HEK293 (cell line): Measurements from ENCODE around the gene ARHGEF39.

Experiments used
- CTCF ChIA-PET: fragments of 350-600 bp; formaldehyde crosslinking; extraction: SDS; loops from one replicate; lab custom pipeline; 2021; ENCODE audit warnings: antibody characterized with exemption; lab: Yijun Ruan, JAX
- POLR2A ChIA-PET: fragments of 300-600 bp; formaldehyde crosslinking; extraction: SDS; loops from one replicate; lab custom pipeline; 2020; ENCODE audit warnings: antibody characterized with exemption, inconsistent platforms; lab: Yijun Ruan, JAX
- H3K27ac ChIP-seq: fragments of 200-500 bp; sonication (Bioruptor generic); 2 replicates; pipeline ENCODE4 v1.5.1; 2014; ENCODE audit warnings: low read depth, low read length, control low read depth, inconsistent platforms; ENCODE audit errors: extremely low read depth
- H3K36me3 ChIP-seq, 2 experiments: fragments of 200-500 bp in 1 of 2; sonication (Bioruptor generic) in 1 of 2; 1 replicate in 1 of 2; 2 replicates in 1 of 2; pipeline ENCODE4 v1.5.1; 2014 to 2017; ENCODE audit warnings: inconsistent platforms in 2 of 2, low read length in 2 of 2; ENCODE audit not compliant: control insufficient read depth in 2 of 2, insufficient read depth in 1 of 2
- H3K4me1 ChIP-seq: fragments of 200-500 bp; sonication (Bioruptor generic); 2 replicates; pipeline ENCODE4 v1.5.1; 2014; ENCODE audit warnings: mild to moderate bottlenecking, low read length, inconsistent platforms; ENCODE audit not compliant: control insufficient read depth, insufficient read depth
- H3K4me3 ChIP-seq: 2 replicates; pipeline ENCODE4 v1.5.1; 2011; ENCODE audit warnings: low read depth, mild to moderate bottlenecking, control low read depth, low read length, moderate library complexity
- H3K9me3 ChIP-seq: fragments of 200-500 bp; sonication (Bioruptor generic); 2 replicates; pipeline ENCODE4 v1.5.1; 2014; ENCODE audit warnings: low read depth, low read length, inconsistent platforms; ENCODE audit not compliant: control insufficient read depth, insufficient read depth
- MZF1 ChIP-seq: fragments of 450-650 bp; formaldehyde crosslinking; IDR thresholded peaks from 2 replicates; pipeline ENCODE4 v1.5.1; 2017; ENCODE audit warnings: missing biosample characterization, missing genetic modification characterization, borderline replicate concordance
- OSR2 ChIP-seq: fragments of 450-650 bp; formaldehyde crosslinking; IDR thresholded peaks from 2 replicates; pipeline ENCODE4 v1.5.1; 2016; ENCODE audit warnings: missing biosample characterization, missing genetic modification characterization
- PRDM10 ChIP-seq: fragments of 450-650 bp; formaldehyde crosslinking; IDR thresholded peaks from 2 replicates; pipeline ENCODE4 v1.5.1; 2016; ENCODE audit warnings: missing biosample characterization, missing genetic modification characterization
- REST ChIP-seq: fragments of 450-650 bp; formaldehyde crosslinking; IDR thresholded peaks from 2 replicates; pipeline ENCODE4 v1.5.1; 2016; ENCODE audit warnings: missing biosample characterization, missing genetic modification characterization
- SALL2 ChIP-seq: fragments of 450-650 bp; formaldehyde crosslinking; IDR thresholded peaks from 2 replicates; pipeline ENCODE4 v1.5.0; 2017; ENCODE audit warnings: missing biosample characterization, mild to moderate bottlenecking, missing genetic modification characterization, borderline replicate concordance
- SCRT1 ChIP-seq: fragments of 450-650 bp; formaldehyde crosslinking; IDR thresholded peaks from 2 replicates; pipeline ENCODE4 v1.5.1; 2016; ENCODE audit warnings: missing biosample characterization, missing genetic modification characterization, borderline replicate concordance
- TCF7L2 ChIP-seq: IDR thresholded peaks from 2 replicates; pipeline ENCODE4 v1.6.1; 2011; ENCODE audit warnings: low read depth, mild to moderate bottlenecking, inconsistent platforms, low read length, moderate library complexity, borderline replicate concordance
- YY2 ChIP-seq: fragments of 450-650 bp; formaldehyde crosslinking; IDR thresholded peaks from 2 replicates; pipeline ENCODE4 v1.5.1; 2016; ENCODE audit warnings: missing biosample characterization, missing genetic modification characterization
- ZBTB21 ChIP-seq: fragments of 450-650 bp; formaldehyde crosslinking; IDR thresholded peaks from 2 replicates; pipeline ENCODE4 v1.5.1; 2017; ENCODE audit warnings: missing biosample characterization, missing genetic modification characterization
- ZBTB7A ChIP-seq: fragments of 450-650 bp; formaldehyde crosslinking; IDR thresholded peaks from 2 replicates; pipeline ENCODE4 v1.5.1; 2016; ENCODE audit warnings: low read depth, missing biosample characterization, missing genetic modification characterization
- ZIC2 ChIP-seq: fragments of 450-650 bp; formaldehyde crosslinking; IDR thresholded peaks from 2 replicates; pipeline ENCODE4 v1.5.1; 2016; ENCODE audit warnings: missing biosample characterization, missing genetic modification characterization
- ZNF146 ChIP-seq: fragments of 450-650 bp; formaldehyde crosslinking; IDR thresholded peaks from 2 replicates; pipeline ENCODE4 v1.5.1; 2016; ENCODE audit warnings: missing biosample characterization, missing genetic modification characterization
- ZNF157 ChIP-seq: fragments of 450-650 bp; formaldehyde crosslinking; IDR thresholded peaks from 2 replicates; pipeline ENCODE4 v1.5.1; 2016; ENCODE audit warnings: missing biosample characterization, missing genetic modification characterization
- ZNF221 ChIP-seq: fragments of 450-650 bp; formaldehyde crosslinking; IDR thresholded peaks from 2 replicates; pipeline ENCODE4 v1.5.1; 2017; ENCODE audit warnings: missing biosample characterization, missing genetic modification characterization, borderline replicate concordance
- ZNF23 ChIP-seq: fragments of 450-650 bp; formaldehyde crosslinking; IDR thresholded peaks from 2 replicates; pipeline ENCODE4 v1.5.1; 2016; ENCODE audit warnings: missing biosample characterization, missing genetic modification characterization, borderline replicate concordance
- ZNF394 ChIP-seq: fragments of 450-650 bp; formaldehyde crosslinking; IDR thresholded peaks from 2 replicates; pipeline ENCODE4 v1.5.1; 2016; ENCODE audit warnings: missing biosample characterization, missing genetic modification characterization, mild to moderate bottlenecking, moderate library complexity, borderline replicate concordance
- ZNF433 ChIP-seq: fragments of 450-650 bp; formaldehyde crosslinking; IDR thresholded peaks from 2 replicates; pipeline ENCODE4 v1.5.1; 2016; ENCODE audit warnings: missing biosample characterization, missing genetic modification characterization, low read depth
- ZNF488 ChIP-seq: fragments of 450-650 bp; formaldehyde crosslinking; IDR thresholded peaks from 2 replicates; pipeline ENCODE4 v1.5.1; 2016; ENCODE audit warnings: missing biosample characterization, missing genetic modification characterization
- ZNF530 ChIP-seq: fragments of 450-650 bp; formaldehyde crosslinking; IDR thresholded peaks from 2 replicates; pipeline ENCODE4 v1.5.1; 2016; ENCODE audit warnings: low read depth, missing biosample characterization, missing genetic modification characterization
- ZNF596 ChIP-seq: fragments of 450-650 bp; IDR thresholded peaks from 2 replicates; pipeline ENCODE4 v1.5.0; 2018; ENCODE audit warnings: missing biosample characterization, mild to moderate bottlenecking, missing genetic modification characterization, moderate library complexity
- ZNF623 ChIP-seq: fragments of 450-650 bp; formaldehyde crosslinking; IDR thresholded peaks from 2 replicates; pipeline ENCODE4 v1.5.1; 2016; ENCODE audit warnings: missing biosample characterization, missing genetic modification characterization
- ZNF645 ChIP-seq: fragments of 450-650 bp; formaldehyde crosslinking; IDR thresholded peaks from 2 replicates; pipeline ENCODE4; 2016; ENCODE audit warnings: missing biosample characterization, missing genetic modification characterization
- ZNF664 ChIP-seq: fragments of 450-650 bp; formaldehyde crosslinking; IDR thresholded peaks from 2 replicates; pipeline ENCODE4 v1.5.1; 2016; ENCODE audit warnings: missing biosample characterization, missing genetic modification characterization
- ZNF76 ChIP-seq: fragments of 450-650 bp; formaldehyde crosslinking; IDR thresholded peaks from 2 replicates; pipeline ENCODE4; 2016; ENCODE audit warnings: low read depth, missing biosample characterization, missing genetic modification characterization, borderline replicate concordance
- ZNF768 ChIP-seq: fragments of 450-650 bp; formaldehyde crosslinking; IDR thresholded peaks from 2 replicates; pipeline ENCODE4 v1.5.1; 2018; ENCODE audit warnings: missing biosample characterization, mild to moderate bottlenecking, missing genetic modification characterization
- ZNF785 ChIP-seq: fragments of 450-650 bp; formaldehyde crosslinking; IDR thresholded peaks from 2 replicates; pipeline ENCODE4 v1.5.1; 2016; ENCODE audit warnings: missing biosample characterization, missing genetic modification characterization

ARHGEF39 gene

GRCh38 chr9:35658137-35658967 lies 6.6 kb downstream of the ARHGEF39 start, which contains the start of gene CCDC107 (continued):
- no peak for TF ChIP-seq ZNF433 (tag by site-specific recombination)
- no peak for TF ChIP-seq SCRT1 (tag by site-specific recombination)
- TF ChIP-seq YY2: peak; percentile 66
- no peak for TF ChIP-seq SALL2 (tag by site-specific recombination)
- TF ChIP-seq OSR2 (tag by site-specific recombination): no peak
- peak; percentile 90 for TF ChIP-seq REST (tag by site-specific recombination)
- TF ChIP-seq ZNF157 (tag by site-specific recombination): no peak
- TF ChIP-seq ZNF596: no peak
- TF ChIP-seq ZNF394 (tag by site-specific recombination): no peak; the same call in 1 of the 2 replicates
- TF ChIP-seq ZIC2 (tag by site-specific recombination): 0 out of 2 replicates have a peak, but pooled peaks have one; percentile 18
- TF ChIP-seq ZNF76: no peak
- no peak for TF ChIP-seq ZNF623 (tag by site-specific recombination)
- TF ChIP-seq ZNF664 (tag by site-specific recombination): 0 out of 2 replicates have a peak, but pooled peaks have one; percentile 61
- no peak for TF ChIP-seq MZF1 (tag by site-specific recombination)
- no peak for TF ChIP-seq ZNF530 (tag by site-specific recombination)
- TF ChIP-seq TCF7L2: no peak
- TF ChIP-seq ZNF768 (tag by site-specific recombination): no peak
- no peak for TF ChIP-seq ZNF23 (tag by site-specific recombination)

- Histone ChIP-seq H3K36me3 (peaks cover 5 to 26% of the 10 kb centered on the region in 2 experiments), H3K27ac (peak within 1 kb of the TSS; percentile 93), H3K4me1 (peaks cover 8% of the 10 kb centered on the region; the same call in 1 of the 2 replicates), H3K9me3 (no peaks in the 10 kb centered on the region), H3K4me3 (peak within 1 kb of the TSS; percentile 70)
- ChIA-PET POLR2A (interaction anchor here (0.6 to 4.3 kb wide), 21 partner anchors 10 to 713 kb away, joined by 3 to 41 read pairs (median 5); partner anchors contain the start of genes ATOSB, CREB3, GBA2 and RGP1), CTCF (interaction anchor here (0.6 to 14.5 kb wide), 19 partner anchors 11 to 578 kb away, joined by 3 to 157 read pairs (median 5); partner anchors contain the start of genes TLN1 and TPM2)
- TF ChIP-seq ZNF146 (tag by site-specific recombination): no peak
- TF ChIP-seq ZNF488 (tag by site-specific recombination): no peak
- TF ChIP-seq ZNF785 (tag by site-specific recombination): peak; percentile 73; the same call in 1 of the 2 replicates
- no peak for TF ChIP-seq ZNF221 (tag by site-specific recombination)
- TF ChIP-seq ZNF645: no peak
- 0 out of 2 replicates have a peak, but pooled peaks have one; percentile 28 for TF ChIP-seq ZNF623 (tag by site-specific recombination)
- TF ChIP-seq ZBTB21 (tag by site-specific recombination): peak; percentile 86
- peak; percentile 62 for TF ChIP-seq PRDM10 (tag by site-specific recombination)
- 0 out of 2 replicates have a peak, but pooled peaks have one; percentile 67 for TF ChIP-seq ZBTB7A (tag by site-specific recombination)
These were observed 7.4 kb downstream of the ARHGEF39 start, which contains the start of gene RMRP for GRCh38 chr9:35657546-35658136. Gene RMRP (minus strand): TSS chr9:35658019.
